Naive thymus-derived CD4-positive, alpha-beta T cell (primary cell): Measurements from ENCODE around the gene ADGRG6. TPM values are rescaled to one million over a fixed set of nuclear protein-coding genes. Genes with fewer than 3 reads are reported as not detected.

Experiments used
- ATAC-seq: fragments of 150-1000 bp; cut with Tn5 transposase; 2 replicates; pipeline ENCODE4 v1.10.0; 2021; ENCODE audit warnings: mild to moderate bottlenecking, moderate library complexity
- CTCF ChIA-PET: fragments of 350-600 bp; sonication (Branson Sonifier 250); formaldehyde crosslinking; loops from one replicate; lab custom pipeline; 2021; ENCODE audit warnings: antibody characterized with exemption; lab: Charles Lee
- POLR2A ChIA-PET: fragments of 350-600 bp; sonication (Branson Sonifier 250); formaldehyde crosslinking; loops from one replicate; lab custom pipeline; 2021; ENCODE audit warnings: antibody characterized with exemption, inconsistent platforms; lab: Charles Lee
- DNase-seq, 9 donors: peaks; one replicate each; pipeline versions ENCODE4 v3.0.0 to v3.0.0-alpha.2; 2020 to 2022; ENCODE audit warnings: mixed read lengths in 1 of 9
- H3K27ac ChIP-seq: one replicate; pipeline ENCODE4 v1.7.0; 2013; ENCODE audit warnings: mild to moderate bottlenecking, low read depth, low read length, moderate library complexity
- H3K27me3 ChIP-seq, 2 donors: one replicate each; pipeline ENCODE4 v1.7.0; 2013; ENCODE audit warnings: low read length in 2 of 2, mild to moderate bottlenecking in 2 of 2, moderate library complexity in 2 of 2; ENCODE audit not compliant: control insufficient read depth in 2 of 2, insufficient read depth in 2 of 2
- H3K36me3 ChIP-seq, 3 experiments: 1 replicate in 2 of 3; 2 replicates in 1 of 3; pipeline ENCODE4 v1.7.0; 2013; ENCODE audit warnings: low read length in 3 of 3, mild to moderate bottlenecking in 3 of 3, moderate library complexity in 1 of 3; ENCODE audit not compliant: insufficient read depth in 3 of 3, control insufficient read depth in 2 of 3
- H3K4me1 ChIP-seq, 2 donors: one replicate each; pipeline ENCODE4 v1.7.0; 2013; ENCODE audit warnings: low read length in 2 of 2, mild to moderate bottlenecking in 2 of 2, moderate library complexity in 1 of 2; ENCODE audit not compliant: control insufficient read depth in 2 of 2, insufficient read depth in 2 of 2
- H3K4me3 ChIP-seq: 2 replicates; pipeline ENCODE4 v1.7.0; 2013; ENCODE audit warnings: mild to moderate bottlenecking, low read length
- H3K9me3 ChIP-seq, 3 experiments: 1 replicate in 2 of 3; 2 replicates in 1 of 3; pipeline ENCODE4 v1.7.0; 2013; ENCODE audit warnings: low read length in 3 of 3; ENCODE audit not compliant: control insufficient read depth in 2 of 3
- H3K27ac Mint-ChIP-seq, 9 donors: one replicate each; pipeline ENCODE4 v1.8.0; 2020 to 2022; ENCODE audit warnings: mixed read lengths in 9 of 9, mild to moderate bottlenecking in 8 of 9, moderate library complexity in 5 of 9, inconsistent platforms in 2 of 9
- H3K27me3 Mint-ChIP-seq, 5 donors: one replicate each; pipeline ENCODE4 v1.8.0; 2021 to 2022; ENCODE audit warnings: mixed read lengths in 5 of 5, mild to moderate bottlenecking in 1 of 5
- H3K36me3 Mint-ChIP-seq, 5 donors: one replicate each; pipeline ENCODE4 v1.8.0; 2020 to 2022; ENCODE audit warnings: mixed read lengths in 5 of 5, mild to moderate bottlenecking in 3 of 5, inconsistent platforms in 1 of 5
- H3K4me1 Mint-ChIP-seq, 7 donors: one replicate each; pipeline ENCODE4 v1.8.0; 2020 to 2022; ENCODE audit warnings: mixed read lengths in 7 of 7, mild to moderate bottlenecking in 3 of 7, inconsistent platforms in 1 of 7
- H3K4me3 Mint-ChIP-seq, 10 donors: one replicate each; pipeline ENCODE4 v1.8.0; 2020 to 2022; ENCODE audit warnings: mild to moderate bottlenecking in 10 of 10, mixed read lengths in 10 of 10, moderate library complexity in 6 of 10, inconsistent platforms in 2 of 10
- H3K9me3 Mint-ChIP-seq, 11 donors: one replicate each; pipeline ENCODE4 v1.8.0; 2020 to 2022; ENCODE audit warnings: mixed read lengths in 11 of 11, mild to moderate bottlenecking in 4 of 11, inconsistent platforms in 1 of 11, moderate library complexity in 1 of 11
- intact Hi-C, 2 donors: fragments of 100-400 bp; cut with micrococcal nuclease; formaldehyde crosslinking; loops; one replicate each; pipeline ENCODE4 v1.15.1; 2023
- polyA plus RNA-seq, 2 donors: library from polyadenylated mRNA; unstranded; fragments of 300-500 nt; fragmentation: Illumina TruSeq; gene quantifications; one replicate each; pipeline ENCODE4 v1.2.3, GENCODE V29; 2021
- total RNA-seq, 6 experiments: library from RNA in 5 of 6; stranded (reverse) in 5 of 6; gene quantifications; 1 replicate in 5 of 6; 2 replicates in 1 of 6; pipeline ENCODE4 v1.2.3 and lab custom pipeline; 2021 to 2026

ADGRG6 gene
- total and polyA plus RNA-seq, 7 experiments from 2014 or later: 0.02 to 3.6 (median 0.57) TPM; not detected in 2

- Histone ChIP-seq H3K36me3 (no peaks in the 10 kb centered on the region), H3K27me3 (no peaks in the 10 kb centered on the region), H3K4me1 (no peaks in the 10 kb centered on the region), H3K27ac (no peak overlapping the region), H3K9me3 (no peaks in the 10 kb centered on the region), H3K4me3 (no peak overlapping the region)
- Mint-ChIP-seq H3K27ac (no peak overlapping the region), H3K27me3 (peaks cover 0 to 23% (median 7%) of the 10 kb centered on the region in 5 donors), H3K36me3 (no peaks in the 10 kb centered on the region), H3K4me1 (peaks cover 0 to 7% (median 0%) of the 10 kb centered on the region in 7 donors), H3K4me3 (no peak overlapping the region), H3K9me3 (no peaks in the 10 kb centered on the region)
- ATAC-seq: no peak
- no peak for DNase-seq
- intact Hi-C loops: no loop called here
- POLR2A ChIA-PET: no interaction called here
- CTCF ChIA-PET: no interaction called here
These were observed 8.7 kb upstream of the ADGRG6 start for GRCh38 chr6:142293121-142293520.

GRCh38 chr6:142294679-142295078 is 7.1 kb upstream of the ADGRG6 start:
- Histone ChIP-seq H3K27me3 (no peaks in the 10 kb centered on the region), H3K36me3 (no peaks in the 10 kb centered on the region), H3K4me3 (no peak overlapping the region), H3K27ac (no peak overlapping the region), H3K4me1 (no peaks in the 10 kb centered on the region), H3K9me3 (no peaks in the 10 kb centered on the region)
- peaks cover 0 to 30% (median 7%) of the 10 kb centered on the region in 5 donors for H3K27me3 Mint-ChIP-seq
- POLR2A ChIA-PET: no interaction called here
- no peaks in the 10 kb centered on the region for H3K36me3 Mint-ChIP-seq
- H3K9me3 Mint-ChIP-seq: no peaks in the 10 kb centered on the region
- H3K27ac Mint-ChIP-seq: no peak overlapping the region
- H3K4me1 Mint-ChIP-seq: peaks cover 0 to 7% (median 0%) of the 10 kb centered on the region in 7 donors
- CTCF ChIA-PET: no interaction called here
- DNase-seq: no peak
- no peak overlapping the region for H3K4me3 Mint-ChIP-seq
- ATAC-seq: peak; percentile 77
- intact Hi-C loops: no loop called here

- no peak overlapping the region for H3K27ac ChIP-seq
- H3K4me3 ChIP-seq: no peak overlapping the region
- H3K27me3 ChIP-seq: no peaks in the 10 kb centered on the region
- no peak overlapping the region for H3K4me3 Mint-ChIP-seq
- ChIA-PET POLR2A (no interaction called here), CTCF (no interaction called here)
- peaks cover 0 to 44% (median 7%) of the 10 kb centered on the region in 5 donors for H3K27me3 Mint-ChIP-seq
- no peaks in the 10 kb centered on the region for H3K36me3 ChIP-seq
- H3K9me3 ChIP-seq: no peaks in the 10 kb centered on the region
- H3K9me3 Mint-ChIP-seq: no peaks in the 10 kb centered on the region
- DNase-seq: no peak
- H3K27ac Mint-ChIP-seq: no peak overlapping the region
- peaks cover 3 to 10% (median 5%) of the 10 kb centered on the region in 7 donors for H3K4me1 Mint-ChIP-seq
- no peaks in the 10 kb centered on the region for H3K36me3 Mint-ChIP-seq
- peaks cover 0 to under 1% of the 10 kb centered on the region in 2 donors for H3K4me1 ChIP-seq
- intact Hi-C loops: no loop called here
- no peak for ATAC-seq
These were observed 4.7 kb upstream of the ADGRG6 start for GRCh38 chr6:142296975-142297604.

- no peak for DNase-seq
- Mint-ChIP-seq H3K4me3 (no peak overlapping the region), H3K27ac (no peak overlapping the region), H3K9me3 (no peaks in the 10 kb centered on the region), H3K27me3 (peaks cover 0 to 49% (median 10%) of the 10 kb centered on the region in 5 donors), H3K36me3 (no peaks in the 10 kb centered on the region), H3K4me1 (peaks cover 3 to 13% (median 8%) of the 10 kb centered on the region in 7 donors)
- Histone ChIP-seq H3K4me3 (no peak overlapping the region), H3K27me3 (no peaks in the 10 kb centered on the region), H3K4me1 (peaks cover 0 to 6% of the 10 kb centered on the region in 2 donors), H3K27ac (no peak overlapping the region), H3K9me3 (no peaks in the 10 kb centered on the region), H3K36me3 (no peaks in the 10 kb centered on the region)
- no peak for ATAC-seq
- ChIA-PET POLR2A (no interaction called here), CTCF (no interaction called here)
- intact Hi-C loops: no loop called here
These were observed 4.2 kb upstream of the ADGRG6 start for GRCh38 chr6:142297605-142297995.

- no peaks in the 10 kb centered on the region for H3K27me3 ChIP-seq
- Mint-ChIP-seq H3K27me3 (peaks cover 0 to 50% (median 15%) of the 10 kb centered on the region in 5 donors), H3K4me3 (no peak overlapping the region), H3K4me1 (peaks cover 3 to 19% (median 13%) of the 10 kb centered on the region in 7 donors), H3K27ac (no peak overlapping the region), H3K9me3 (no peaks in the 10 kb centered on the region), H3K36me3 (no peaks in the 10 kb centered on the region)
- CTCF ChIA-PET: no interaction called here
- ATAC-seq: no peak
- H3K36me3 ChIP-seq: no peaks in the 10 kb centered on the region
- DNase-seq: no peak
- no peak overlapping the region for H3K4me3 ChIP-seq
- H3K9me3 ChIP-seq: no peaks in the 10 kb centered on the region
- no peak overlapping the region for H3K27ac ChIP-seq
- peaks cover 0 to 7% of the 10 kb centered on the region in 2 donors for H3K4me1 ChIP-seq
- intact Hi-C loops: no loop called here
- POLR2A ChIA-PET: no interaction called here
These were observed 3.6 kb upstream of the ADGRG6 start for GRCh38 chr6:142297996-142298753.

GRCh38 chr6:142300302-142300701 is 1.5 kb upstream of the ADGRG6 start:
- POLR2A ChIA-PET: no interaction called here
- peaks cover 3 to 21% (median 15%) of the 10 kb centered on the region in 7 donors for H3K4me1 Mint-ChIP-seq
- intact Hi-C loops: loop anchor here in 1 of 2 donors (2.0 kb wide), 1 partner anchor 88 kb away; no protein-coding TSS in a partner anchor

More at GRCh38 chr6:142300302-142300701, 1.5 kb upstream of the ADGRG6 start:
- Histone ChIP-seq H3K36me3 (no peaks in the 10 kb centered on the region), H3K9me3 (no peaks in the 10 kb centered on the region), H3K27ac (no peak overlapping the region), H3K27me3 (no peaks in the 10 kb centered on the region), H3K4me3 (no peak overlapping the region), H3K4me1 (peaks cover 0 to 7% of the 10 kb centered on the region in 2 donors)
- H3K9me3 Mint-ChIP-seq: no peaks in the 10 kb centered on the region
- no peak overlapping the region for H3K27ac Mint-ChIP-seq
- H3K4me3 Mint-ChIP-seq: peak overlapping the region in 4 of 10 donors; percentile 10 to 93 (median 72)
- no peaks in the 10 kb centered on the region for H3K36me3 Mint-ChIP-seq
- ATAC-seq (no peak), DNase-seq (no peak)
- CTCF ChIA-PET: no interaction called here
- peaks cover 0 to 42% (median 16%) of the 10 kb centered on the region in 5 donors for H3K27me3 Mint-ChIP-seq
